Prostate gland (tissue), 2 donors: ENCODE results near the gene CRACR2A. TPM values are rescaled to one million over a fixed set of nuclear protein-coding genes. Genes with fewer than 3 reads are reported as not detected.

Source experiments
- DNase-seq: peaks from one replicate; pipeline ENCODE4 v3.0.0-alpha.2; 2019; ENCODE audit warnings: low spot score
- H3K27ac ChIP-seq, 2 donors: fragments of 200-600 bp; sonication (generic); 2 replicates each; pipeline ENCODE4 v1.5.1; 2017 to 2019
- H3K27me3 ChIP-seq: fragments of 200-600 bp; sonication (generic); replicated peaks from 2 replicates; pipeline ENCODE4 v1.5.1; 2019; ENCODE audit not compliant: insufficient read depth
- H3K36me3 ChIP-seq, 2 donors: fragments of 200-600 bp; sonication (generic); 1 replicate in 1 of 2; 2 replicates in 1 of 2; pipeline versions ENCODE4 v1.5.1 to v1.8.1; 2017 to 2019
- H3K4me1 ChIP-seq: fragments of 200-600 bp; sonication (generic); replicated peaks from 2 replicates; pipeline ENCODE4 v1.5.1; 2019
- H3K4me3 ChIP-seq, 2 donors: fragments of 200-600 bp; sonication (generic); 2 replicates each; pipeline ENCODE4 v1.5.1; 2017 to 2019
- H3K9me3 ChIP-seq: fragments of 200-600 bp; sonication (generic); 2 replicates; pipeline ENCODE4 v1.5.1; 2017
- POLR2A ChIP-seq: fragments of 450-650 bp; IDR thresholded peaks from one replicate; pipeline ENCODE4 v1.6.1; 2016; ENCODE audit warnings: antibody characterized with exemption, mild to moderate bottlenecking
- POLR2AphosphoS5 ChIP-seq: sonication (generic); formaldehyde crosslinking; IDR thresholded peaks from one replicate; pipeline ENCODE4 v1.6.1; 2017; ENCODE audit warnings: antibody characterized with exemption
- WGBS: methylation state at CpG from one replicate; pipeline ENCODE4 v1.1.5; 2018; 5-methylcytosine and 5-hydroxymethylcytosine counted together
- intact Hi-C: fragments of 100-400 bp; cut with DNase I; formaldehyde crosslinking; loops from one replicate; pipeline ENCODE4 v1.14.2; 2022
- small RNA-seq, 2 donors: library from RNA; depleted of rRNA; stranded (forward); fragments of <200 nt; gene quantifications; one replicate each; pipeline ENCODE3, GENCODE V24; 2016
- total RNA-seq, 2 donors: library from RNA; depleted of rRNA; stranded (reverse); fragments of >200 nt; gene quantifications; one replicate each; pipeline ENCODE4 v1.1.0, GENCODE V29; 2016
- TF ChIP-seq, protein P1 (sequence below), 4 experiments: fragments of 200-600 bp in 2 of 4; fragments of 450-650 bp in 2 of 4; sonication (generic) in 2 of 4; IDR thresholded peaks; 1 replicate in 3 of 4; 2 replicates in 1 of 4; pipeline ENCODE4 v1.5.1; 2016 to 2019; ENCODE audit warnings: antibody characterized with exemption in 4 of 4, mild to moderate bottlenecking in 2 of 4, moderate library complexity in 2 of 4

The CRACR2A gene
- total RNA-seq, 2 donors from 2014 or later, result 21.6 to 39.1 TPM

DNA sequence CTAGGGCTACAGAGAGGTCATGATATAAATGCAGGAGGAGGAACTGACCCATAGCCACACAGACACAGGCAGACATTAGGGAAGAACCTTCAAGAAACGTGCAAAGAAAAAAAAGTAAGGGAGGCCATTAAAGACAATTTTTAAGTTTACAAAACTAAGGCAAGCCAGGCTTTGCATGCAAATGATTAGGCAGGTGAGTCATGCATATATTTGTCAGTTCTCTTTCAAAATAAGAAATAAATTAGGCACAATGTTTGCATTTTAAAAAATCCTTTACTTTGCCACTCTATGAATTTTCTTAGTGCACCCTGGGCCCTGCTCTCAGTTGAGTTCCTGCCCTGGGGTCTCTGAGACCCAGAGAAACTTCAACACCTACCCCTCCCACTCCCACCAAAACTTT is 186.9 kb downstream of the CRACR2A start:
- no peaks in the 10 kb centered on the region for H3K4me1 ChIP-seq
- intact Hi-C loops, result no loop called here
- H3K27ac ChIP-seq, result no peak overlapping the region
- no peaks in the 10 kb centered on the region for H3K27me3 ChIP-seq
- no peaks in the 10 kb centered on the region for H3K36me3 ChIP-seq
- no peak overlapping the region for H3K4me3 ChIP-seq
- TF ChIP-seq POLR2AphosphoS5, result no peak
- no peak for TF ChIP-seq POLR2A
- TF ChIP-seq, protein P1, sequence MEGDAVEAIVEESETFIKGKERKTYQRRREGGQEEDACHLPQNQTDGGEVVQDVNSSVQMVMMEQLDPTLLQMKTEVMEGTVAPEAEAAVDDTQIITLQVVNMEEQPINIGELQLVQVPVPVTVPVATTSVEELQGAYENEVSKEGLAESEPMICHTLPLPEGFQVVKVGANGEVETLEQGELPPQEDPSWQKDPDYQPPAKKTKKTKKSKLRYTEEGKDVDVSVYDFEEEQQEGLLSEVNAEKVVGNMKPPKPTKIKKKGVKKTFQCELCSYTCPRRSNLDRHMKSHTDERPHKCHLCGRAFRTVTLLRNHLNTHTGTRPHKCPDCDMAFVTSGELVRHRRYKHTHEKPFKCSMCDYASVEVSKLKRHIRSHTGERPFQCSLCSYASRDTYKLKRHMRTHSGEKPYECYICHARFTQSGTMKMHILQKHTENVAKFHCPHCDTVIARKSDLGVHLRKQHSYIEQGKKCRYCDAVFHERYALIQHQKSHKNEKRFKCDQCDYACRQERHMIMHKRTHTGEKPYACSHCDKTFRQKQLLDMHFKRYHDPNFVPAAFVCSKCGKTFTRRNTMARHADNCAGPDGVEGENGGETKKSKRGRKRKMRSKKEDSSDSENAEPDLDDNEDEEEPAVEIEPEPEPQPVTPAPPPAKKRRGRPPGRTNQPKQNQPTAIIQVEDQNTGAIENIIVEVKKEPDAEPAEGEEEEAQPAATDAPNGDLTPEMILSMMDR (IDR thresholded peaks at IDR 0.05), result no peak
- WGBS, result 79% methylated on average over 1 of the region's 1 CpG
- H3K9me3 ChIP-seq, result no peaks in the 10 kb centered on the region
- DNase-seq, result no peak

Small RNAs within 50 kb of the gene (small RNA-seq; reads per million reads assigned to genes)
- gene RNU6-174P, result 0 reads per million in 2 donors

Other genes starting within 250 kb of the CRACR2A start
- 10 to 100 TPM; 19.6 to 26.8 TPM for gene PARP11, start 120.3 kb upstream of the CRACR2A start, total RNA-seq